Measurements from ENCODE around the gene RAB34.

DNA sequence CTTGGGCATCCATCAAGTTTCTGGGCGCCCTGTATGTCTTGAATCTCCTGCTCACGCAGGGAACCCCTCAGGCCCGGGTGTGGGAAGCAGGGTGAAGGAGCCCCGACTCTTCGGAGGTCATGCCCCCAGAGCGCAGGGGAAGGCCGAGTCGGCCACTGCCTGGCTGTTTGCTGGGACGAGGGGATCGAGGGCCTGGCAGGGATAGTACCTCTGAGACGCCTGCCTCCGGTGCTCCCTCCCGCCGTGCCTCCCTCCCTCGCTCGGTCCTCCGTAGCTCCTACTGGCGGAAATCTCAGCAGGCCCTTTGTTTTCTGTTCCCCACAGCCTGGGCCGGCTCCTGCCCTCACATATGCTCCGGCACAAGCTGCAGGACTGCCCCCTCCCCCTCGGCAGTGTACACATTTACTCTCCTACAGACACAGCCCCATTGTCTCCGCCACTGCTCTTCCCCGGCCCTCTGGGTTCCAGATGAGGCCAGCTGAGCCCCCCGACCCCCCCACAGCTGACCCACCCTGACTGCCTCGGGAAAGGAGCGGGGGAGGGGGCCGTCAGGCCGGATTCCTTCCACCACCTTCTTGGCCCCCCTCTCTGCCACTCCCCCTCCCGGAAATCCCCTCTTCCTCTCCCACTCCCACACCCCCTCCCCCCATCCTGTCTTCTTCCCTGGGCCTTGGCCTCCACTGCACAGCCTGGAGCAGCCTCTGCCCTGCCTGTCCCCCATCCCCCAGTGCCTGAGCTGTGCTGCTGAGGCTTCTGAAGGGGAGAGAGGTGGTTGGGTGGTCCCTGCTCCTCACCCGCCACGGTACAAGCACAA, 27.5 kb upstream of the RAB34 start:
- TF ChIP-seq, protein P1, sequence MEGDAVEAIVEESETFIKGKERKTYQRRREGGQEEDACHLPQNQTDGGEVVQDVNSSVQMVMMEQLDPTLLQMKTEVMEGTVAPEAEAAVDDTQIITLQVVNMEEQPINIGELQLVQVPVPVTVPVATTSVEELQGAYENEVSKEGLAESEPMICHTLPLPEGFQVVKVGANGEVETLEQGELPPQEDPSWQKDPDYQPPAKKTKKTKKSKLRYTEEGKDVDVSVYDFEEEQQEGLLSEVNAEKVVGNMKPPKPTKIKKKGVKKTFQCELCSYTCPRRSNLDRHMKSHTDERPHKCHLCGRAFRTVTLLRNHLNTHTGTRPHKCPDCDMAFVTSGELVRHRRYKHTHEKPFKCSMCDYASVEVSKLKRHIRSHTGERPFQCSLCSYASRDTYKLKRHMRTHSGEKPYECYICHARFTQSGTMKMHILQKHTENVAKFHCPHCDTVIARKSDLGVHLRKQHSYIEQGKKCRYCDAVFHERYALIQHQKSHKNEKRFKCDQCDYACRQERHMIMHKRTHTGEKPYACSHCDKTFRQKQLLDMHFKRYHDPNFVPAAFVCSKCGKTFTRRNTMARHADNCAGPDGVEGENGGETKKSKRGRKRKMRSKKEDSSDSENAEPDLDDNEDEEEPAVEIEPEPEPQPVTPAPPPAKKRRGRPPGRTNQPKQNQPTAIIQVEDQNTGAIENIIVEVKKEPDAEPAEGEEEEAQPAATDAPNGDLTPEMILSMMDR (IDR thresholded peaks at IDR 0.05 in 8 of 11, conservative IDR thresholded peaks at IDR 0.05 in 3 of 11) = no peak
- TF ChIP-seq POLR2AphosphoS5 (IDR thresholded peaks at IDR 0.05) (peak in 2 of 3 donors; percentile 50 to 67), POLR2A (IDR thresholded peaks at IDR 0.05) (no peak)
